Ishikawa (cell line): ENCODE measurements around the gene SLFN12L.

ENCODE experiments used
- CEBPB ChIP-seq: IDR thresholded peaks from 2 replicates; pipeline ENCODE4 v1.6.1; 2012
- CREB1 ChIP-seq: IDR thresholded peaks from 2 replicates; pipeline ENCODE4 v1.6.1; 2012; ENCODE audit warnings: low read depth
- EGR1 ChIP-seq: IDR thresholded peaks from 2 replicates; pipeline ENCODE4 v1.6.1; 2012
- EP300 ChIP-seq: IDR thresholded peaks from 2 replicates; pipeline ENCODE4 v1.6.1; 2012; ENCODE audit warnings: borderline replicate concordance
- FOXM1 ChIP-seq: IDR thresholded peaks from 2 replicates; pipeline ENCODE4 v1.6.1; 2012; ENCODE audit warnings: low read depth, borderline replicate concordance
- NFIC ChIP-seq: IDR thresholded peaks from 2 replicates; pipeline ENCODE4 v1.6.1; 2012
- RAD21 ChIP-seq: IDR thresholded peaks from 2 replicates; pipeline ENCODE4 v1.6.1; 2012; ENCODE audit warnings: low read depth
- TAF1 ChIP-seq: IDR thresholded peaks from 2 replicates; pipeline ENCODE4 v1.6.1; 2012; ENCODE audit warnings: low read depth, mild to moderate bottlenecking
- TCF12 ChIP-seq: IDR thresholded peaks from 2 replicates; pipeline ENCODE4 v1.6.1; 2012; ENCODE audit warnings: low read depth
- TEAD4 ChIP-seq: IDR thresholded peaks from 2 replicates; pipeline ENCODE4 v1.6.1; 2012
- YY1 ChIP-seq: IDR thresholded peaks from 2 replicates; pipeline ENCODE4 v1.6.1; 2012; ENCODE audit warnings: low read depth
- ZBTB7A ChIP-seq: IDR thresholded peaks from 2 replicates; pipeline ENCODE4 v1.6.1; 2012; ENCODE audit warnings: low read depth
- TF ChIP-seq, protein P1 (sequence below): IDR thresholded peaks from 2 replicates; pipeline ENCODE4 v1.6.1; 2012; ENCODE audit warnings: low read depth, mild to moderate bottlenecking
- TF ChIP-seq, protein P2 (sequence below): IDR thresholded peaks from 2 replicates; pipeline ENCODE4 v1.6.1; 2012
- TF ChIP-seq, protein P3 (sequence below): IDR thresholded peaks from 2 replicates; pipeline ENCODE4 v1.6.1; 2012

SLFN12L gene

DNA sequence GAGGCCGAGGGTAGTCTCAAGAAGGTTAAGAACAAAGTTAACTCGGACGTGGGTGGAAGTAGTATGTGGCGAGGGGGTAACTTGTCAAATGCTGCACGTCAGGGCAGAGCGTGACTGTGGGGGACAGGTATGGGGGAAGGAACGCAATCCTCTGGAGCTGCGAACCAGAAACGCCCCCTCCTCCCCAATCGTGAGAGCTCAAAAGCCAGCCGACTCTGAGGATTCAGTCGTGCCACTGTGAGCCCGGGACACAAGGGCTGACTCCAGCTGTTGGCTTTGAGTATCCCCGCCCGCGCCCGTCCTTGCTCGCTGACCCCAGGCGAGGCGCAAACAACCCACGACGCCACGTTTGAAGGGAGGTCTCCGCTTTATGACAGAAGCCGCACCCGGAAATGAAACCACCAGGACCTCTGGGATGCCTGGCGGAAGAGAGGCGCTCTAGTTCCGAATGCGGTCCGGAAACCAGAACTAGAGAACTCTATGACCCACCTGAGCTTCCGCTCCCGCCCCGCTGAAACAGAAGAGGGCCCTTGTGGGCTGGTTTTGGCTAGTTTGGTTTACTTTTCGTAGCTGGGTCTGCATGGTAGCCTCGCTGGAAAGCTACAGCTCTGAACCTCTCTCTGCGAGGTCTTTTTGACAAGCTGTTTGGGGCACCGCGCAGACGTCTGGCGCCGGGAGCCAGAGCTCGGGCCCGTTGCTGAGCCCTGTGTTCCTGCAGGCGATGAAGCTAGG, 40.9 kb upstream of the SLFN12L start, which contains the start of gene PEX12:
Gene PEX12, minus strand, starts transcription at position 375 of the 732 bp plus-strand sequence. CDS start 550 bp downstream, outside the sequence.
- TF ChIP-seq, protein P1, sequence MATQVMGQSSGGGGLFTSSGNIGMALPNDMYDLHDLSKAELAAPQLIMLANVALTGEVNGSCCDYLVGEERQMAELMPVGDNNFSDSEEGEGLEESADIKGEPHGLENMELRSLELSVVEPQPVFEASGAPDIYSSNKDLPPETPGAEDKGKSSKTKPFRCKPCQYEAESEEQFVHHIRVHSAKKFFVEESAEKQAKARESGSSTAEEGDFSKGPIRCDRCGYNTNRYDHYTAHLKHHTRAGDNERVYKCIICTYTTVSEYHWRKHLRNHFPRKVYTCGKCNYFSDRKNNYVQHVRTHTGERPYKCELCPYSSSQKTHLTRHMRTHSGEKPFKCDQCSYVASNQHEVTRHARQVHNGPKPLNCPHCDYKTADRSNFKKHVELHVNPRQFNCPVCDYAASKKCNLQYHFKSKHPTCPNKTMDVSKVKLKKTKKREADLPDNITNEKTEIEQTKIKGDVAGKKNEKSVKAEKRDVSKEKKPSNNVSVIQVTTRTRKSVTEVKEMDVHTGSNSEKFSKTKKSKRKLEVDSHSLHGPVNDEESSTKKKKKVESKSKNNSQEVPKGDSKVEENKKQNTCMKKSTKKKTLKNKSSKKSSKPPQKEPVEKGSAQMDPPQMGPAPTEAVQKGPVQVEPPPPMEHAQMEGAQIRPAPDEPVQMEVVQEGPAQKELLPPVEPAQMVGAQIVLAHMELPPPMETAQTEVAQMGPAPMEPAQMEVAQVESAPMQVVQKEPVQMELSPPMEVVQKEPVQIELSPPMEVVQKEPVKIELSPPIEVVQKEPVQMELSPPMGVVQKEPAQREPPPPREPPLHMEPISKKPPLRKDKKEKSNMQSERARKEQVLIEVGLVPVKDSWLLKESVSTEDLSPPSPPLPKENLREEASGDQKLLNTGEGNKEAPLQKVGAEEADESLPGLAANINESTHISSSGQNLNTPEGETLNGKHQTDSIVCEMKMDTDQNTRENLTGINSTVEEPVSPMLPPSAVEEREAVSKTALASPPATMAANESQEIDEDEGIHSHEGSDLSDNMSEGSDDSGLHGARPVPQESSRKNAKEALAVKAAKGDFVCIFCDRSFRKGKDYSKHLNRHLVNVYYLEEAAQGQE, result no peak
- TF ChIP-seq, protein P2, sequence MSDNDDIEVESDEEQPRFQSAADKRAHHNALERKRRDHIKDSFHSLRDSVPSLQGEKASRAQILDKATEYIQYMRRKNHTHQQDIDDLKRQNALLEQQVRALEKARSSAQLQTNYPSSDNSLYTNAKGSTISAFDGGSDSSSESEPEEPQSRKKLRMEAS, result peak; percentile 91
- TF ChIP-seq TEAD4, result peak; percentile 25; the same call in 1 of the 2 replicates
- TF ChIP-seq ZBTB7A, result no peak
- TF ChIP-seq EP300, result no peak
- TF ChIP-seq CEBPB, result no peak; the same call in 1 of the 2 replicates
- no peak for TF ChIP-seq EGR1
- peak; percentile 94 for TF ChIP-seq TAF1
- no peak for TF ChIP-seq FOXM1
- peak; percentile 94 for TF ChIP-seq CREB1
- TF ChIP-seq RAD21, result no peak
- no peak for TF ChIP-seq NFIC
- TF ChIP-seq, protein P3, sequence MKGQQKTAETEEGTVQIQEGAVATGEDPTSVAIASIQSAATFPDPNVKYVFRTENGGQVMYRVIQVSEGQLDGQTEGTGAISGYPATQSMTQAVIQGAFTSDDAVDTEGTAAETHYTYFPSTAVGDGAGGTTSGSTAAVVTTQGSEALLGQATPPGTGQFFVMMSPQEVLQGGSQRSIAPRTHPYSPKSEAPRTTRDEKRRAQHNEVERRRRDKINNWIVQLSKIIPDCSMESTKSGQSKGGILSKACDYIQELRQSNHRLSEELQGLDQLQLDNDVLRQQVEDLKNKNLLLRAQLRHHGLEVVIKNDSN, result peak; percentile 38; the same call in 1 of the 2 replicates
- peak; percentile 70; the same call in 1 of the 2 replicates for TF ChIP-seq TCF12
- TF ChIP-seq YY1, result peak; percentile 88

GRCh38 chr17:35577830-35578196, 40.3 kb upstream of the SLFN12L start:
- no peak for TF ChIP-seq RAD21
- no peak for TF ChIP-seq CEBPB
- TF ChIP-seq, protein P2, result no peak
- TF ChIP-seq, protein P1, result no peak
- TF ChIP-seq FOXM1, result no peak
- TF ChIP-seq, protein P3, result no peak
- TF ChIP-seq CREB1, result no peak
- TF ChIP-seq TEAD4, result no peak
- TF ChIP-seq EGR1, result no peak
- TF ChIP-seq YY1, result no peak

DNA sequence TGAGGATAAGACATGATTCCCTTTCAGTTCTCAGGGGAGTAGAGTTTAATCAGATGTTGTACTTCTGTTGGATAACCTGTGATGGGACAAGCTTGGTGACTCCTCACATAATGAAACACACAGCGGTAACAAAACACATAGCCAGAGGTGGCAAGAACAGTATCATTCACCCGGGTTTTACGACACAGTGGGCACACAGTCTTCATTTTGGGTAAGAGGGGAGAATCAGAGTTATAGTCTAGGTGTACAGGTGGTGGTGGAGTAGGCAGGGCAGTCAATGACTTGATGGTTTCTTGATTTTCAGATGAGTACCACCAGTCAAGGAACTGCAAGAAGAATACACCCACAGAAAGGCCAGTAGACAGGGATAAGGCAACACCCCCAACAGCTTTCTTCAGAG, 38.3 kb upstream of the SLFN12L start:
- TF ChIP-seq YY1 (no peak), CREB1 (no peak), EP300 (no peak), EGR1 (no peak), CEBPB (no peak), FOXM1 (no peak)
- TF ChIP-seq, protein P1, result no peak
- TF ChIP-seq, protein P2, result no peak

GRCh38 chr17:35569405-35569804, 31.9 kb upstream of the SLFN12L start:
- TF ChIP-seq FOXM1 (no peak), ZBTB7A (no peak), CEBPB (no peak), TEAD4 (no peak), NFIC (no peak), EGR1 (no peak), RAD21 (no peak), EP300 (no peak), CREB1 (no peak), TAF1 (no peak), YY1 (no peak), TCF12 (no peak)
- TF ChIP-seq, protein P3, result no peak
- TF ChIP-seq, protein P2, result no peak
- TF ChIP-seq, protein P1, result no peak
